WTC11 (cell line): Measurements from ENCODE around the gene KRTAP9-4. TPM values are rescaled to one million over a fixed set of nuclear protein-coding genes. Genes with fewer than 3 reads are reported as not detected.
"Not testable (repeated sequence)": the region's sequence is repeated elsewhere in the genome, so short reads cannot be mapped to it uniquely, and the experiment has no call there.

Experiments used
- ATAC-seq: fragments of 200-7000 bp; cut with Tn5 transposase; 2 replicates; pipeline ENCODE4 v1.10.0; 2021; ENCODE audit warnings: mild to moderate bottlenecking, moderate library complexity
- CTCF ChIA-PET: fragments of 300-600 bp; sonication (Branson Sonifier 250); formaldehyde crosslinking; loops from one replicate; lab custom pipeline; 2021; ENCODE audit warnings: antibody characterized with exemption; lab: Charles Lee
- POLR2A ChIA-PET: fragments of 350-600 bp; sonication (Branson Sonifier 250); formaldehyde crosslinking; loops from one replicate; lab custom pipeline; 2021; ENCODE audit warnings: antibody characterized with exemption; lab: Charles Lee
- DNase-seq: peaks from one replicate; pipeline ENCODE4 v3.0.0; 2021; ENCODE audit warnings: low spot score
- H3K27ac Mint-ChIP-seq: 2 replicates; pipeline ENCODE4 v1.8.0; 2021; ENCODE audit warnings: mixed read lengths
- H3K27me3 Mint-ChIP-seq: 2 replicates; pipeline ENCODE4 v1.8.0; 2021; ENCODE audit warnings: low read depth, mild to moderate bottlenecking, moderate library complexity, mixed read lengths
- H3K36me3 Mint-ChIP-seq: 2 replicates; pipeline ENCODE4 v1.8.0; 2021; ENCODE audit warnings: mixed read lengths
- H3K4me1 Mint-ChIP-seq: 2 replicates; pipeline ENCODE4 v1.8.0; 2022; ENCODE audit warnings: mixed read lengths
- H3K4me3 Mint-ChIP-seq: 2 replicates; pipeline ENCODE4 v1.8.0; 2021; ENCODE audit warnings: mild to moderate bottlenecking, moderate library complexity, mixed read lengths
- H3K9me3 Mint-ChIP-seq: 2 replicates; pipeline ENCODE4 v1.8.0; 2021; ENCODE audit warnings: mixed read lengths
- CBFB ChIP-seq: sonication (generic); formaldehyde crosslinking; IDR thresholded peaks from 2 replicates; pipeline ENCODE4 v1.8.1; 2022; ENCODE audit warnings: mild to moderate bottlenecking, low read depth, missing genetic modification reagents
- CDX4 ChIP-seq: fragments of 250-450 bp; sonication (Bioruptor Pico); IDR thresholded peaks from 2 replicates; pipeline ENCODE4 v1.9.0; 2021; ENCODE audit warnings: moderate library complexity, mild to moderate bottlenecking, inconsistent platforms, borderline replicate concordance
- CREB1 ChIP-seq: sonication (generic); formaldehyde crosslinking; IDR thresholded peaks from 2 replicates; pipeline ENCODE4 v1.8.0; 2023; ENCODE audit warnings: mild to moderate bottlenecking, missing genetic modification reagents
- ESRRA ChIP-seq: sonication (generic); formaldehyde crosslinking; IDR thresholded peaks from 2 replicates; pipeline ENCODE4 v1.8.1; 2022; ENCODE audit warnings: mild to moderate bottlenecking, missing genetic modification reagents, borderline replicate concordance
- FOXJ3 ChIP-seq: sonication (generic); formaldehyde crosslinking; IDR thresholded peaks from 2 replicates; pipeline ENCODE4 v1.9.0; 2021; ENCODE audit warnings: missing genetic modification reagents, mild to moderate bottlenecking, borderline replicate concordance
- FOXK1 ChIP-seq: sonication (generic); formaldehyde crosslinking; IDR thresholded peaks from 2 replicates; pipeline ENCODE4 v1.8.0; 2022; ENCODE audit warnings: mild to moderate bottlenecking, moderate library complexity, missing genetic modification reagents
- FOXP1 ChIP-seq: sonication (generic); formaldehyde crosslinking; IDR thresholded peaks from 2 replicates; pipeline ENCODE4 v1.8.0; 2022; ENCODE audit warnings: missing genetic modification reagents, mild to moderate bottlenecking, moderate library complexity, borderline replicate concordance
- IRF2 ChIP-seq: sonication (generic); formaldehyde crosslinking; IDR thresholded peaks from 2 replicates; pipeline ENCODE4 v1.8.0; 2022; ENCODE audit warnings: low read depth, missing genetic modification reagents, borderline replicate concordance
- MXD4 ChIP-seq: fragments of 250-450 bp; sonication (Bioruptor Pico); IDR thresholded peaks from 2 replicates; pipeline ENCODE4 v1.8.0; 2021; ENCODE audit warnings: mild to moderate bottlenecking, moderate library complexity, borderline replicate concordance
- MYBL2 ChIP-seq: sonication (generic); formaldehyde crosslinking; IDR thresholded peaks from 2 replicates; pipeline ENCODE4 v1.8.1; 2023; ENCODE audit warnings: mild to moderate bottlenecking, moderate library complexity, missing genetic modification reagents
- ZBTB21 ChIP-seq: sonication (generic); formaldehyde crosslinking; IDR thresholded peaks from 2 replicates; pipeline ENCODE4 v1.8.1; 2023; ENCODE audit warnings: mild to moderate bottlenecking, missing genetic modification reagents, borderline replicate concordance
- ZNF219 ChIP-seq: sonication (generic); formaldehyde crosslinking; IDR thresholded peaks from 2 replicates; pipeline ENCODE4 v1.8.0; 2023; ENCODE audit warnings: missing genetic modification reagents, mild to moderate bottlenecking, borderline replicate concordance
- ZNF416 ChIP-seq: fragments of 250-450 bp; sonication (Bioruptor Pico); IDR thresholded peaks from 2 replicates; pipeline ENCODE4 v1.9.0; 2021; ENCODE audit warnings: mild to moderate bottlenecking, inconsistent platforms
- ZNF423 ChIP-seq: fragments of 250-450 bp; sonication (Bioruptor Pico); IDR thresholded peaks from 2 replicates; pipeline ENCODE4 v2.1.2; 2022; ENCODE audit warnings: mild to moderate bottlenecking, moderate library complexity
- total RNA-seq: library from RNA; stranded (reverse); gene quantifications from 3 replicates; pipeline ENCODE4 v1.2.3, GENCODE V29; 2021
- TF ChIP-seq, protein P1 (sequence below): sonication (generic); formaldehyde crosslinking; IDR thresholded peaks from 2 replicates; pipeline ENCODE4 v1.8.1; 2023; ENCODE audit warnings: mild to moderate bottlenecking, missing genetic modification reagents

The KRTAP9-4 gene
- total RNA-seq, 1 experiment from 2014 or later = not detected

GRCh38 chr17:41230094-41230493 lies 19.4 kb upstream of the KRTAP9-4 start:
- no peak for DNase-seq
- ATAC-seq = no peak
- Mint-ChIP-seq H3K27ac (no peak overlapping the region), H3K4me1 (peaks cover 8% of the 10 kb centered on the region), H3K4me3 (no peak overlapping the region), H3K36me3 (no peaks in the 10 kb centered on the region), H3K27me3 (0 out of 2 replicates have a peak, but pooled peaks cover 1% of the 10 kb centered on the region), H3K9me3 (no peaks in the 10 kb centered on the region)
- CTCF ChIA-PET = interaction anchor here (0.7 kb wide), 1 partner anchor 482 kb away, joined by 4 read pairs; the partner anchor contains the start of gene GAST
- TF ChIP-seq CDX4 (CRISPR knock-in tag) (no peak), MYBL2 (no peak), CREB1 (CRISPR knock-in tag) (no peak), CBFB (CRISPR knock-in tag) (no peak)
- TF ChIP-seq, protein P1, sequence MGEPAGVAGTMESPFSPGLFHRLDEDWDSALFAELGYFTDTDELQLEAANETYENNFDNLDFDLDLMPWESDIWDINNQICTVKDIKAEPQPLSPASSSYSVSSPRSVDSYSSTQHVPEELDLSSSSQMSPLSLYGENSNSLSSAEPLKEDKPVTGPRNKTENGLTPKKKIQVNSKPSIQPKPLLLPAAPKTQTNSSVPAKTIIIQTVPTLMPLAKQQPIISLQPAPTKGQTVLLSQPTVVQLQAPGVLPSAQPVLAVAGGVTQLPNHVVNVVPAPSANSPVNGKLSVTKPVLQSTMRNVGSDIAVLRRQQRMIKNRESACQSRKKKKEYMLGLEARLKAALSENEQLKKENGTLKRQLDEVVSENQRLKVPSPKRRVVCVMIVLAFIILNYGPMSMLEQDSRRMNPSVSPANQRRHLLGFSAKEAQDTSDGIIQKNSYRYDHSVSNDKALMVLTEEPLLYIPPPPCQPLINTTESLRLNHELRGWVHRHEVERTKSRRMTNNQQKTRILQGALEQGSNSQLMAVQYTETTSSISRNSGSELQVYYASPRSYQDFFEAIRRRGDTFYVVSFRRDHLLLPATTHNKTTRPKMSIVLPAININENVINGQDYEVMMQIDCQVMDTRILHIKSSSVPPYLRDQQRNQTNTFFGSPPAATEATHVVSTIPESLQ (CRISPR knock-in tag) = no peak
- POLR2A ChIA-PET = no interaction called here

DNA sequence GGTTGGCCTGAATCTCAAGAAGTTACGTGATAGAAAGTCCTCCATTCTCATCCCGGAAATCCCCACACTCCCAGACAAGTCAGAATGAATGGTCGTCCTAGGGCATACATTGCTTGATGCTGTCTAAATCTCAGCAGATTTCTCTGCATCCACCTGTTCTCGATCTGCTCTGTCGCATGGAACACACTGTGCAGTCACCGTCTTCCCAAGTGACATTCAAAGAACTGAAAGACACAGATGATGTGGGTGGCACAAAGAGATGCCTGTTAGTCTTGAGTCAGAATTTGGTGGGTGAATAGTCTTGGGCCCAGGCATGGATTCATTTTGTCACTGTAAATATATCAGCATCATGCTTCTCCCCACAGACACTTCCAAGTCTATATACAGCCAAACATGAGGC lies 17.8 kb upstream of the KRTAP9-4 start:
- Mint-ChIP-seq H3K36me3 (no peaks in the 10 kb centered on the region), H3K27me3 (peaks cover 7% of the 10 kb centered on the region; the same call in 1 of the 2 replicates), H3K4me1 (peaks cover under 1% of the 10 kb centered on the region), H3K4me3 (no peak overlapping the region), H3K27ac (no peak overlapping the region), H3K9me3 (no peaks in the 10 kb centered on the region)
- TF ChIP-seq FOXK1 (CRISPR knock-in tag) = no peak
- no peak for TF ChIP-seq FOXP1 (CRISPR knock-in tag)
- TF ChIP-seq ZNF219 (CRISPR knock-in tag) = no peak
- no peak for TF ChIP-seq ZNF416 (CRISPR knock-in tag)
- TF ChIP-seq MXD4 (CRISPR knock-in tag) = no peak
- no peak for TF ChIP-seq FOXJ3 (CRISPR knock-in tag)
- no peak for TF ChIP-seq ZBTB21 (CRISPR knock-in tag)
- no peak for TF ChIP-seq MYBL2
- no peak for TF ChIP-seq IRF2 (CRISPR knock-in tag)
- TF ChIP-seq ESRRA (CRISPR knock-in tag) = no peak
- CTCF ChIA-PET = no interaction called here
- POLR2A ChIA-PET = no interaction called here
- no peak for ATAC-seq
- no peak for DNase-seq

- not testable (repeated sequence) for H3K9me3 Mint-ChIP-seq, H3K27me3 Mint-ChIP-seq
- peak; percentile 74 for TF ChIP-seq ZNF423 (CRISPR knock-in tag)
Measured at GRCh38 chr17:41232399-41233105, 16.9 kb upstream of the KRTAP9-4 start, which contains the start of gene KRTAP9-3. Gene KRTAP9-3 (plus strand): TSS chr17:41232449. CDS start chr17:41232502, 53 bp downstream.

GRCh38 chr17:41237116-41237515 lies 12.4 kb upstream of the KRTAP9-4 start:
- H3K36me3 Mint-ChIP-seq = peaks cover 13% of the 10 kb centered on the region
- ATAC-seq, H3K27me3 Mint-ChIP-seq, H3K4me3 Mint-ChIP-seq, H3K4me1 Mint-ChIP-seq, POLR2A ChIA-PET, CTCF ChIA-PET, H3K27ac Mint-ChIP-seq, DNase-seq: not testable (repeated sequence)
- peaks cover 20% of the 10 kb centered on the region for H3K9me3 Mint-ChIP-seq

More at GRCh38 chr17:41232399-41233105, 16.9 kb upstream of the KRTAP9-4 start, which contains the start of gene KRTAP9-3:
- POLR2A ChIA-PET, H3K36me3 Mint-ChIP-seq, H3K4me3 Mint-ChIP-seq, DNase-seq, H3K4me1 Mint-ChIP-seq, ATAC-seq, CTCF ChIA-PET, H3K27ac Mint-ChIP-seq: not testable (repeated sequence)
